LNCAP (cell line): ENCODE measurements around the gene ASB18.
A peak's percentile ranks its signal among the peaks of the same experiment; 100 is the strongest.

Experiments
- CTCF ChIP-seq: fragments of 450-650 bp; IDR thresholded peaks from 2 replicates; pipeline ENCODE4 v1.5.1; 2017; ENCODE audit warnings: mild to moderate bottlenecking

ASB18 gene

GRCh38 chr2:236195726-236196125 is 68.5 kb downstream of the ASB18 start:
- no peak for TF ChIP-seq CTCF

DNA sequence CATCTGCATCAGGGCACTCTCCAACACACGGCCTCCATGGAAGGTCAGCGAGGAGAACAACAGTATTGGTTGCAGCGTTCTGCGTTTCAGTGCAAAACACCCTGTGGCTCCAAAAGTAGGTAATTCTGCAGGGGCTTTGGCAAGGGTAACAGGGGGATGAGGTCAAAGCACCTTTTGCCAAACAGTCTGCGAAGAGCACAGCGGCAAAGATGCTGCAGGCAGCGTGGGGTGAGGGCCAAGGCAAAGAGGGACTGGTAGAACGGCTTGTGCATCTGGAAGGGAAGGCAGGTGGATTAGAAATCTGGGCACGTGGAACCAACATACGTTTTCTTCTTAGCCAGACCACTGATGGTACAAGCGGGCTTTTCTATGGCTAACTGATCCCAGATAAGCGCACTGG is 69.4 kb downstream of the ASB18 start:
- TF ChIP-seq CTCF = no peak

- no peak for TF ChIP-seq CTCF
Measured at GRCh38 chr2:236193026-236193425, 71.2 kb downstream of the ASB18 start.

GRCh38 chr2:236190674-236191073 is 73.5 kb downstream of the ASB18 start:
- TF ChIP-seq CTCF = no peak

GRCh38 chr2:236184701-236185100 is 79.5 kb downstream of the ASB18 start:
- no peak for TF ChIP-seq CTCF

- TF ChIP-seq CTCF = peak; percentile 68
Measured at GRCh38 chr2:236180831-236181453, 83.3 kb downstream of the ASB18 start.

DNA sequence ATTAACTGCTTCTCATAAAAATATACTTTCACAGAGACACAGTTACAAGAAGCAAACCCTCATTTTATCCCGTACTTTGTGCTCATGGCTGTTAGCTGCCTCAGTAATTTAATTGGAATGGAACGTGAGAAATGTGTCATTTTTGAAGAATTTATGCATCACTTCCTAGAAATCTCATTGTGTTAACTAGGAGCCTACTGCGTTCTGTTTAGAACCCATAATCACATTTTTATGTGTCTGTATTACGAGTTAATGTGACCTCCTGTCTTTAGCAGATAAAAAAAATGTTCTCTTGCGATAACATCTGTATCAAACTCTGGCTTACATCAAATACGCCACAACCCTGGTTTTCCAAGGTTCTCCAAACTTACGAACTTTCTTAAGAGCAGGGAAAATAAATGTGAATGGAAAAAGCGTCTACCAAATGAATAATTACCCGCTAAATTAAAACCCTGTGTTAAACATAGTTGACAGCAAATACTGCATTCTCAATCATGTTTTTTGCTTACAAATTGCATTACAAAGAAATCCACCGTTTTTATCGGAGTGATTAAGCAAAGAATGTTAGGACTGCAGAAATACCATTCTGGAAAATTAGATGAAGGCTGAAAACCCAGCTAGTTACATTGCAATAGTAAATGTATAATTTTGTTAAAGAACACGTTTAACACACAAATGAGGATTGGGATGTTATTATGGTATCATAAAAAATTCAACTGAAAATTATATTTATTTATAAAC is 84.0 kb downstream of the ASB18 start:
- TF ChIP-seq CTCF = no peak
